PC-3 (cell line): ENCODE measurements around the gene SPATA33. TPM values are rescaled to one million over a fixed set of nuclear protein-coding genes. Genes with fewer than 3 reads are reported as not detected.
A peak's percentile ranks its signal among the peaks of the same experiment; 100 is the strongest.
"Not testable (repeated sequence)": the region's sequence is repeated elsewhere in the genome, so short reads cannot be mapped to it uniquely, and the experiment has no call there.

Experiments
- ATAC-seq: fragments of 200-7000 bp; cut with Tn5 transposase; 2 replicates; pipeline ENCODE4 v1.9.1; 2020; ENCODE audit warnings: mild to moderate bottlenecking, moderate library complexity
- BruUV-seq: library from RNA; stranded (reverse); fragments of 400-500 nt; replicated peaks from 2 replicates; lab custom pipeline; 2021; lab: Mats Ljungman, UMichigan
- CTCF ChIA-PET: fragments of 300-600 bp; sonication (Branson Sonifier 250); formaldehyde crosslinking; loops from one replicate; lab custom pipeline; 2022; ENCODE audit warnings: antibody characterized with exemption; lab: Charles Lee
- POLR2A ChIA-PET: fragments of 300-600 bp; sonication (Branson Sonifier 250); formaldehyde crosslinking; loops from one replicate; lab custom pipeline; 2022; ENCODE audit warnings: antibody characterized with exemption; ENCODE audit not compliant: unreplicated experiment; lab: Charles Lee
- DNase-seq: peaks from one replicate; pipeline ENCODE4 v3.0.0-alpha.2; 2015
- H2AFZ ChIP-seq: fragments of 300-600 bp; sonication (generic); 2 replicates; pipeline ENCODE4 v1.6.0; 2016; ENCODE audit warnings: antibody characterized with exemption, low read length
- H3F3A ChIP-seq: fragments of 300-600 bp; sonication (generic); one replicate; pipeline ENCODE4 v1.6.0; 2017; ENCODE audit warnings: antibody characterized with exemption, low read length, control low read depth, mild to moderate bottlenecking; ENCODE audit not compliant: unreplicated experiment
- H3K27ac ChIP-seq: fragments of 300-600 bp; sonication (generic); 2 replicates; pipeline ENCODE4 v1.5.1; 2016; ENCODE audit warnings: mild to moderate bottlenecking, low read length
- H3K27me3 ChIP-seq: fragments of 300-600 bp; sonication (generic); 2 replicates; pipeline ENCODE4 v1.6.1; 2016; ENCODE audit warnings: low read length, mixed read lengths
- H3K36me3 ChIP-seq: fragments of 300-600 bp; sonication (generic); 2 replicates; pipeline ENCODE4 v1.6.1; 2016; ENCODE audit warnings: low read depth, mixed run types, low read length, mixed read lengths
- H3K4me1 ChIP-seq: fragments of 300-600 bp; sonication (generic); 2 replicates; pipeline ENCODE4 v1.5.1; 2016; ENCODE audit warnings: low read length; ENCODE audit not compliant: insufficient read depth
- H3K4me2 ChIP-seq: fragments of 300-600 bp; sonication (generic); 2 replicates; pipeline ENCODE4 v1.6.0; 2016; ENCODE audit warnings: low read length
- H3K4me3 ChIP-seq: fragments of 300-600 bp; sonication (generic); 2 replicates; pipeline ENCODE4 v1.5.1; 2016; ENCODE audit warnings: mild to moderate bottlenecking, low read length, mixed read lengths
- H3K79me2 ChIP-seq: fragments of 300-600 bp; sonication (generic); 2 replicates; pipeline ENCODE4 v1.6.1; 2017; ENCODE audit warnings: low read length, mixed read lengths
- H3K9ac ChIP-seq: fragments of 300-600 bp; sonication (generic); 2 replicates; pipeline ENCODE4 v1.6.0; 2016; ENCODE audit warnings: mild to moderate bottlenecking, low read length
- H3K9me2 ChIP-seq: fragments of 300-600 bp; sonication (generic); replicated peaks from 2 replicates; pipeline ENCODE4 v1.6.1; 2016; ENCODE audit warnings: mixed run types, low read length, mixed read lengths
- H3K9me3 ChIP-seq: fragments of 300-600 bp; sonication (generic); 2 replicates; pipeline ENCODE4 v1.6.1; 2016; ENCODE audit warnings: low read length, mixed read lengths
- H4K20me1 ChIP-seq: fragments of 300-600 bp; sonication (generic); 2 replicates; pipeline ENCODE4 v1.6.1; 2016; ENCODE audit warnings: low read length, mixed read lengths
- CTCF ChIP-seq: fragments of 300-600 bp; sonication (generic); conservative IDR thresholded peaks from 2 replicates; pipeline ENCODE4 v1.5.1; 2017; ENCODE audit warnings: antibody characterized with exemption, low read depth, mild to moderate bottlenecking, low read length
- EZH2 ChIP-seq: fragments of 300-600 bp; sonication (generic); IDR thresholded peaks from one replicate; pipeline ENCODE4 v1.6.1; 2017; ENCODE audit warnings: antibody characterized with exemption, mild to moderate bottlenecking, low read length; ENCODE audit not compliant: unreplicated experiment
- EZH2phosphoT487 ChIP-seq: fragments of 300-600 bp; sonication (generic); IDR thresholded peaks from 2 replicates; pipeline ENCODE4 v1.6.1; 2018; ENCODE audit warnings: mild to moderate bottlenecking, antibody characterized with exemption, low read length, borderline replicate concordance
- intact Hi-C: fragments of 100-400 bp; cut with micrococcal nuclease; formaldehyde crosslinking; loops from 2 replicates; pipeline ENCODE4 v1.9.0; 2023
- total RNA-seq: library from RNA; depleted of rRNA; stranded (reverse); fragments of >200 nt; gene quantifications from 2 replicates; pipeline ENCODE4 v1.2.3, GENCODE V29; 2014

The SPATA33 gene
- total RNA-seq, 1 experiment from 2014 or later: 7.9 TPM

- Histone ChIP-seq H3K36me3 (peaks cover 4% of the 10 kb centered on the region; the same call in 1 of the 2 replicates), H3K27me3 (no peaks in the 10 kb centered on the region), H2AFZ (peak overlapping the region; percentile 77), H3K9ac (peak overlapping the region; percentile 97), H3K79me2 (peaks cover 27% of the 10 kb centered on the region), H3K4me1 (peaks cover 6% of the 10 kb centered on the region; the same call in 1 of the 2 replicates), H4K20me1 (no peaks in the 10 kb centered on the region), H3K4me3 (peak overlapping the region; percentile 76), H3K4me2 (peak overlapping the region; percentile 86), H3K27ac (peak overlapping the region; percentile 79), H3K9me2 (no peaks in the 10 kb centered on the region), H3K9me3 (no peaks in the 10 kb centered on the region), H3F3A (no peaks in the 10 kb centered on the region)
- ATAC-seq (peak; percentile 52), DNase-seq (peak; percentile 34)
- CTCF ChIA-PET: interaction anchor here (0.6 kb wide), 1 partner anchor 331 kb away, joined by 3 read pairs; no protein-coding TSS in a partner anchor
- TF ChIP-seq CTCF (no peak), EZH2phosphoT487 (no peak), EZH2 (no peak)
- TSS peak; percentile 51 for BruUV-seq
- intact Hi-C loops: no loop called here
- POLR2A ChIA-PET: interaction anchor here (0.5 kb wide), 1 partner anchor 111 kb away, joined by 3 read pairs; no protein-coding TSS in a partner anchor
These were observed 29.7 kb downstream of the SPATA33 start for GRCh38 chr16:89687092-89687940.

GRCh38 chr16:89688395-89688794, 30.8 kb downstream of the SPATA33 start:
- Histone ChIP-seq H3K9me2 (no peaks in the 10 kb centered on the region), H3K27me3 (no peaks in the 10 kb centered on the region), H3K27ac (no peak overlapping the region), H3K9ac (no peak overlapping the region), H3K79me2 (peaks cover 27% of the 10 kb centered on the region), H3K4me3 (no peak overlapping the region), H3K4me2 (0 out of 2 replicates have a peak overlapping the region, but pooled peaks have one; percentile 86), H3K9me3 (no peaks in the 10 kb centered on the region), H4K20me1 (no peaks in the 10 kb centered on the region), H2AFZ (no peak overlapping the region), H3K36me3 (peaks cover 4% of the 10 kb centered on the region; the same call in 1 of the 2 replicates), H3K4me1 (peaks cover 6% of the 10 kb centered on the region; the same call in 1 of the 2 replicates), H3F3A (no peaks in the 10 kb centered on the region)
- BruUV-seq: no TSS peak
- DNase-seq (no peak), ATAC-seq (no peak)
- no peak for TF ChIP-seq EZH2phosphoT487
- ChIA-PET POLR2A (no interaction called here), CTCF (no interaction called here)
- intact Hi-C loops: no loop called here

- peaks cover 6% of the 10 kb centered on the region; the same call in 1 of the 2 replicates for H3K4me1 ChIP-seq
- no peaks in the 10 kb centered on the region for H3K9me3 ChIP-seq
- no peak overlapping the region for H2AFZ ChIP-seq
- no peak overlapping the region for H3K9ac ChIP-seq
- no peaks in the 10 kb centered on the region for H3F3A ChIP-seq
- H3K27me3 ChIP-seq: no peaks in the 10 kb centered on the region
- intact Hi-C loops: no loop called here
- peaks cover 4% of the 10 kb centered on the region; the same call in 1 of the 2 replicates for H3K36me3 ChIP-seq
- no peaks in the 10 kb centered on the region for H3K9me2 ChIP-seq
- no peaks in the 10 kb centered on the region for H4K20me1 ChIP-seq
- CTCF ChIA-PET: no interaction called here
- BruUV-seq: no TSS peak
- H3K4me3 ChIP-seq: no peak overlapping the region
- DNase-seq (no peak), ATAC-seq (no peak)
- peaks cover 27% of the 10 kb centered on the region for H3K79me2 ChIP-seq
- TF ChIP-seq CTCF: no peak
- TF ChIP-seq EZH2: no peak
- TF ChIP-seq EZH2phosphoT487: no peak
- POLR2A ChIA-PET: no interaction called here
- H3K27ac ChIP-seq: no peak overlapping the region
- no peak overlapping the region for H3K4me2 ChIP-seq
These were observed 31.5 kb downstream of the SPATA33 start for GRCh38 chr16:89689142-89689541.

- H3K27me3 ChIP-seq, H3K4me2 ChIP-seq, H3K9ac ChIP-seq, H3K27ac ChIP-seq, H3K4me1 ChIP-seq, intact Hi-C loops, H3K36me3 ChIP-seq, H3K9me3 ChIP-seq, BruUV-seq, H2AFZ ChIP-seq, H3K9me2 ChIP-seq, H4K20me1 ChIP-seq, H3K4me3 ChIP-seq, CTCF ChIA-PET, H3F3A ChIP-seq, ATAC-seq, DNase-seq, POLR2A ChIA-PET: not testable (repeated sequence)
- H3K79me2 ChIP-seq: peaks cover 27% of the 10 kb centered on the region
These were observed 32.0 kb downstream of the SPATA33 start for GRCh38 chr16:89689621-89690020.
